HG02885 (cell line): ENCODE data around the gene OR5K1.

ENCODE experiments used
- ATAC-seq: cut with Tn5 transposase; IDR thresholded peaks from one replicate; pipeline ENCODE4 v1.9.1; 2021; ENCODE audit warnings: mild to moderate bottlenecking; ENCODE audit not compliant: unreplicated experiment, poor library complexity

Gene OR5K1

DNA sequence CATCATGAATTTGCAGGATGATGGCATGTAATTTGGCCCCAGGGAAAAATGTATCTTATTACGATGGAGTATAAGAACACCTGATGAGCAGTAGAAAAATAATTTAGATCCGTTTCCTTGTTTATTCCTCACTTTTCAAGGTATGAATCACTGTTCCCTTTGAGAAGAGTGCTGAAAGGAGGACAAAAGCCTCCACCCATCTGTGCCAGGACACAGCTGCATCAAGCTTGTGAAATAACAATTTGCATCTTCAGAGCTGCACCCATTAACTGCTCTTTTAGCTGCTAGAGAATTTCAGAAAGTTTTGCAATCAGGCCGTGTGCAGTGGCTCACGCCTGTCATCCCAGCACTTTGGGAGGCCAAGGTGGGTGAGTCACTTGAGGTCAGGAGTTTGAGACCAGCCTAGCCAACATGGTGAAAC is 50.1 kb downstream of the OR5K1 start:
- no peak for ATAC-seq

DNA sequence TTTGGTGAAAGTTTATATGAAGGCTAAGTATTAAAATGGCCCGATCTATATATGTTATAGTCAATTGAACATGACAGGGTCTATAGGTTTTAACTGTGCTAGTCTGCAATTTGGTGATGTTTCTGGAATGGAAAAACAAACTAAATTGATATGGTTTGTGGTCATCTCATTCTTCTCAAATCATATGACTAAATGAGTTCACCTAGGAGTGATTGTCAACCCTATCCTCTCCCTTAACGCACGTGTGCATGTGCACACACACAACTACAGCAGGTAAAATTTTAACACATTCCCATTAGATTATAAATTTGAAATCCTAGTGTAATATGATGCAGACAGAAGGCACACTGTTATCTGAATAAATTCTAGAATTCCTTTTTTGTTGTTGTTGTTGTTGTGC is 50.7 kb downstream of the OR5K1 start:
- no peak for ATAC-seq

DNA sequence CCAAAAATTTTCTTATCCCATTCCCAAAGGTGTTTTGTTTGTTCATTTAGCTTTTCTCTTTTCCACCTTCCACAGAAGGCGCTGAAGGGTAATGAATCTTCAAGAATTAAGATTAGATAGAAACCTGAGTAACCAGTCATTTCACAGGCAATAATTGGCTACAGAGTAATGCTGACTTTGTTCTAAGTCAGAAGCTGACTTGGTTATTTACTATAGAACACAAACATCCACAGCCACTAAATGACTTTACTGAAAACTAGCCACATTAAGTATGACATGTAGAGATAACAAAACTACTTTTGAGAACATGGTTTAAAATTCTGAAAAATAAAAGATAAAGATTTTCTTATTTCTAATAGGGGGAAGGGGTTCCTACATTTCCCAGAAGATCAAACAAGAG is 51.9 kb downstream of the OR5K1 start:
- ATAC-seq, result no peak

DNA sequence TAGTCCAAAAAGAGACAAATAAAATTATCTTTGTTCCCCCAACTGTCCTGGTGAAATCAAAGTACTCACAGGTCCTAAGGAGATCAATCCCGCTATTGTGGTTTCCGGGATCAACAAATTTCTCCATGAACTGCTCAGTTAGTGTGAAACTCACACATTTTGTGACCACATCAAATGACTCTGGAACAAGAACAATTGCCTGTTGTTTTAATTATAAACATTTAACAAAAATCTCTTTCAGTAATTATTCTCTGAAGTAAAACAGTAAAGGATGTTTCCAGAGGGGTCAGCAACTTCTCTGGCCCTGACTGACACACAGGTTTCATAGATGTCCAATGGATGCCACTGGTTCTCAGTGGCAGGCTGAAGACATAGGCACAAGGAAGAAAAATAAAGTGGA is 55.8 kb downstream of the OR5K1 start:
- no peak for ATAC-seq

DNA sequence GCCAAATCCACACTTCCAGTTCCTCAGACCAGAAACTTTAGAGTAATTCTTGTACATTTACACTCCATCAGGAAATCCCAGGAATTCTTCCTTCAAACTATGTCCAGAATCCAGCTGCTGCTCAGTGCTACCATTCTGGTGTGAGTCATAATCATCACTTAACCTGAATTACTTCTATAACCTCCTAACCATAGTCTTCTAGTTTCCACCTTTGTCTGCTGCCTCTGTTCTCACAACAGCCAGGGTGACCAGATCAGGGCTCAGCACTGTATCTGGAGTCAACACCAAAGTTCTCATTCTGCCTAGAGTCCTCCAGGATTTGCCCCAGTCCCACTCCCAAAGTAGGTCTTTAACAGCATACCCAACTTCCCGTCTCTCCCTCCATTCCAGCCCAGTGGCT is 56.4 kb downstream of the OR5K1 start:
- ATAC-seq, result no peak

DNA sequence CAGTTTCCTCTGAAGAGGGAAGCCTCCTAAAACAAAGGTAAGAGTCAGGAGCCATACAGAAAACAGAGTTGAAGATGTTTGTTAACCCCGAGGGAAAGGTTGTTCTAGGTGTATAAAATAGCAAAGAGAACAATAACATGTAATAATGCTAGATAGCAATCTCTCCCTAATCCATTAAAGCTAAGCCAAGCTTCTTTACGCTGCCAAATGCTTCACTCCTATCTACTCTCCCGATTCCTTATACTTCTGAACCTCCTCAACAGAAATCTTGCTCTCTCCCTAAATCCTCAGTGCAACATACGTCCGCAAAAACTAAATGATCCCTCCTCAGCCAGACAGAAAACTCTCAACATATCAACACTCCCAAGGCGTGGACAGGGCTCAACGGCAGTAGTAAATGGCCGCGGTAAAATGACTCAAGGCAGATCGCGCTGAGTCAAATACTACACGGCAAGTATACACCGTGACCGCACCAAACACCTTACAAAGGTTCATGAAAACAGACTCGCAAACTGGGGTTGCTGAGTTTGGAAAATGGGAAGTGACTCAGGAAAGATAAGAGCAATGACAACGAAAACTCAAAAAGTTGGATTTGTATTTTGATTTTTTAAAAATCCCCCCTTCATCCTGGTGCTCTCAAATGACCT is 59.0 kb downstream of the OR5K1 start:
- ATAC-seq, result peak; percentile 48
